SK-N-SH treated with all-trans-retinoic acid at 6 μM for 48 hours (cell line): ENCODE results near the gene SH3RF1.

ENCODE experiments used
- ARNTL ChIP-seq: fragments of 450-650 bp; formaldehyde crosslinking; IDR thresholded peaks from 2 replicates; pipeline ENCODE4 v1.5.0; 2020; ENCODE audit warnings: low read depth, mild to moderate bottlenecking, moderate library complexity, borderline replicate concordance
- GLIS3 ChIP-seq: fragments of 250-450 bp; sonication (Bioruptor Pico); IDR thresholded peaks from 2 replicates; pipeline ENCODE4 v1.5.0; 2020; ENCODE audit warnings: mild to moderate bottlenecking, moderate library complexity
- OSR1 ChIP-seq: fragments of 250-450 bp; sonication (Bioruptor Pico); IDR thresholded peaks from 2 replicates; pipeline ENCODE4 v1.8.0; 2022; ENCODE audit warnings: moderate library complexity, mild to moderate bottlenecking, inconsistent platforms
- RARB ChIP-seq: fragments of 250-450 bp; sonication (Bioruptor Pico); IDR thresholded peaks from 2 replicates; pipeline ENCODE4 v1.8.0; 2021; ENCODE audit warnings: mild to moderate bottlenecking, moderate library complexity
- ZFP3 ChIP-seq: fragments of 250-450 bp; sonication (Bioruptor Pico); IDR thresholded peaks from 2 replicates; pipeline ENCODE4 v1.5.0; 2020; ENCODE audit warnings: mild to moderate bottlenecking, moderate library complexity
- ZFP30 ChIP-seq: fragments of 450-650 bp; formaldehyde crosslinking; IDR thresholded peaks from 2 replicates; pipeline ENCODE4 v1.5.0; 2022; ENCODE audit warnings: mild to moderate bottlenecking, moderate library complexity
- ZNF565 ChIP-seq: fragments of 450-650 bp; formaldehyde crosslinking; conservative IDR thresholded peaks from 2 replicates; pipeline ENCODE4 v1.5.0; 2020; ENCODE audit warnings: low read depth, mild to moderate bottlenecking, moderate library complexity
- ZNF70 ChIP-seq: fragments of 450-650 bp; formaldehyde crosslinking; IDR thresholded peaks from 2 replicates; pipeline ENCODE4 v1.5.0; 2020; ENCODE audit warnings: mild to moderate bottlenecking, moderate library complexity
- TF ChIP-seq, protein P1 (sequence below): fragments of 250-450 bp; sonication (Bioruptor Pico); IDR thresholded peaks from 2 replicates; pipeline ENCODE4 v1.8.0; 2020; ENCODE audit warnings: mild to moderate bottlenecking, moderate library complexity, borderline replicate concordance
- TF ChIP-seq, protein P2 (sequence below): fragments of 250-450 bp; sonication (Bioruptor Pico); IDR thresholded peaks from 2 replicates; pipeline ENCODE4 v1.5.0; 2020; ENCODE audit warnings: mild to moderate bottlenecking, moderate library complexity

DNA sequence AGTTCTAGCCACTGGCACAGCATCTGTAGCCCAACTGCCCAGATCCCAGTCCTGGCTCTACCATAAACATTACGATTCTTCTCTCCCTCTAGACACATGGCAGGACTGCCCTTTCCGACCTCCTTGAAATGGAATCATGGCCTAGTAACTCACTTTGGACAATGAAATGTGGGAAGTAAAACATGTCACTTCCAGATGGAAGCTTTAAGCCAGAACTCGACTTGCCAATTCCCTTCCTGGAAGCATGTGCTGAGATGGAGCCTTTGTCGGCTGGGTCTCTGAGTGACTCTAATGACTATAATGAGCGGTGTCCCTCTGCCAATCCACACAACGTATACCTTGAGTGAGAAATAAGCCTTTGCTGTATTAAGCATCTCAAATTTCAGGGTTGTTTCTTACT lies 34.7 kb downstream of the SH3RF1 start:
- TF ChIP-seq, protein P1, sequence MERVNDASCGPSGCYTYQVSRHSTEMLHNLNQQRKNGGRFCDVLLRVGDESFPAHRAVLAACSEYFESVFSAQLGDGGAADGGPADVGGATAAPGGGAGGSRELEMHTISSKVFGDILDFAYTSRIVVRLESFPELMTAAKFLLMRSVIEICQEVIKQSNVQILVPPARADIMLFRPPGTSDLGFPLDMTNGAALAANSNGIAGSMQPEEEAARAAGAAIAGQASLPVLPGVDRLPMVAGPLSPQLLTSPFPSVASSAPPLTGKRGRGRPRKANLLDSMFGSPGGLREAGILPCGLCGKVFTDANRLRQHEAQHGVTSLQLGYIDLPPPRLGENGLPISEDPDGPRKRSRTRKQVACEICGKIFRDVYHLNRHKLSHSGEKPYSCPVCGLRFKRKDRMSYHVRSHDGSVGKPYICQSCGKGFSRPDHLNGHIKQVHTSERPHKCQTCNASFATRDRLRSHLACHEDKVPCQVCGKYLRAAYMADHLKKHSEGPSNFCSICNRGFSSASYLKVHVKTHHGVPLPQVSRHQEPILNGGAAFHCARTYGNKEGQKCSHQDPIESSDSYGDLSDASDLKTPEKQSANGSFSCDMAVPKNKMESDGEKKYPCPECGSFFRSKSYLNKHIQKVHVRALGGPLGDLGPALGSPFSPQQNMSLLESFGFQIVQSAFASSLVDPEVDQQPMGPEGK: no peak
- TF ChIP-seq ZFP30 (CRISPR knock-in tag): no peak
- no peak for TF ChIP-seq ZNF70
- TF ChIP-seq ARNTL (CRISPR knock-in tag): no peak
- no peak for TF ChIP-seq GLIS3
- no peak for TF ChIP-seq RARB (CRISPR knock-in tag)
- no peak for TF ChIP-seq ZFP3 (CRISPR knock-in tag)
- TF ChIP-seq OSR1 (CRISPR knock-in tag): no peak
- TF ChIP-seq, protein P2, sequence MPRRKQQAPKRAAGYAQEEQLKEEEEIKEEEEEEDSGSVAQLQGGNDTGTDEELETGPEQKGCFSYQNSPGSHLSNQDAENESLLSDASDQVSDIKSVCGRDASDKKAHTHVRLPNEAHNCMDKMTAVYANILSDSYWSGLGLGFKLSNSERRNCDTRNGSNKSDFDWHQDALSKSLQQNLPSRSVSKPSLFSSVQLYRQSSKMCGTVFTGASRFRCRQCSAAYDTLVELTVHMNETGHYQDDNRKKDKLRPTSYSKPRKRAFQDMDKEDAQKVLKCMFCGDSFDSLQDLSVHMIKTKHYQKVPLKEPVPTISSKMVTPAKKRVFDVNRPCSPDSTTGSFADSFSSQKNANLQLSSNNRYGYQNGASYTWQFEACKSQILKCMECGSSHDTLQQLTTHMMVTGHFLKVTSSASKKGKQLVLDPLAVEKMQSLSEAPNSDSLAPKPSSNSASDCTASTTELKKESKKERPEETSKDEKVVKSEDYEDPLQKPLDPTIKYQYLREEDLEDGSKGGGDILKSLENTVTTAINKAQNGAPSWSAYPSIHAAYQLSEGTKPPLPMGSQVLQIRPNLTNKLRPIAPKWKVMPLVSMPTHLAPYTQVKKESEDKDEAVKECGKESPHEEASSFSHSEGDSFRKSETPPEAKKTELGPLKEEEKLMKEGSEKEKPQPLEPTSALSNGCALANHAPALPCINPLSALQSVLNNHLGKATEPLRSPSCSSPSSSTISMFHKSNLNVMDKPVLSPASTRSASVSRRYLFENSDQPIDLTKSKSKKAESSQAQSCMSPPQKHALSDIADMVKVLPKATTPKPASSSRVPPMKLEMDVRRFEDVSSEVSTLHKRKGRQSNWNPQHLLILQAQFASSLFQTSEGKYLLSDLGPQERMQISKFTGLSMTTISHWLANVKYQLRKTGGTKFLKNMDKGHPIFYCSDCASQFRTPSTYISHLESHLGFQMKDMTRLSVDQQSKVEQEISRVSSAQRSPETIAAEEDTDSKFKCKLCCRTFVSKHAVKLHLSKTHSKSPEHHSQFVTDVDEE (CRISPR knock-in tag): no peak
- no peak for TF ChIP-seq ZNF565 (CRISPR knock-in tag)
